Measurements from ENCODE around the gene CDC40.
"Not testable (repeated sequence)": the region's sequence is repeated elsewhere in the genome, so short reads cannot be mapped to it uniquely, and the experiment has no call there.

Gene CDC40

DNA sequence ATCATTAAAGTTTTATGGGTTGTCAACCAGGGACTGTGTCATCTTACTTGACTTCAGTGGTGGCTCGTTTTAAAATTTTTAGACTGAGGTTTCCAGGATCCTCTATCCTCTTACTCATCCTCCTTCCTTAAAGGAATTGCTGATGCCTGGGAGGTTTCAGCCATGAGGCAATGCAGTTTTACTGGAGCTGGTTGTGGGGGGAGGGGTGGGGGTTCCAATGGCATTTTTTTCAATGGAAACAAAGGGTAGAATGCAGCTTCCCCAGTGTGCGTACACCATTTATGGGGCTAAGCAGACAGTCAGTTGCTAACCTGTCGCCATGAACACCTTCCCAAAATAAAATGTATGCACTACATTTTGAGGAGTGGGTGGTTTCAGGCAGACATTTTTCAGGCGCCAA lies 89.9 kb downstream of the CDC40 start:
- DNase-seq (ENCODE audit: low read depth in 2 of 2), result no peak

DNA sequence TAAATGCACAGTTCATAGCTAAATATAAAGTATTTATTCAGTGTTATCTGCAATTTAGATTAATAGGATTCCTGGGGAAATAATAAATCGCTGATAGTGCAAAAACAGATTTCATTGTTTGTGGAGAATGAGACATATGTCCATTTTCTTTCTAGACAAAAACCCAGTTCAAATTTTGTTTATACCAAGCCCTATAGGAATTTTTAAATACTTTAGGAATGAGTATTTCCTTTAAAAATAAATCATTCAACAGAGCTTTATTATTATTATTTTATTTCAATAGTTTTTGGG lies 91.5 kb downstream of the CDC40 start:
- no peak for DNase-seq (ENCODE audit: low read depth in 2 of 2)

DNA sequence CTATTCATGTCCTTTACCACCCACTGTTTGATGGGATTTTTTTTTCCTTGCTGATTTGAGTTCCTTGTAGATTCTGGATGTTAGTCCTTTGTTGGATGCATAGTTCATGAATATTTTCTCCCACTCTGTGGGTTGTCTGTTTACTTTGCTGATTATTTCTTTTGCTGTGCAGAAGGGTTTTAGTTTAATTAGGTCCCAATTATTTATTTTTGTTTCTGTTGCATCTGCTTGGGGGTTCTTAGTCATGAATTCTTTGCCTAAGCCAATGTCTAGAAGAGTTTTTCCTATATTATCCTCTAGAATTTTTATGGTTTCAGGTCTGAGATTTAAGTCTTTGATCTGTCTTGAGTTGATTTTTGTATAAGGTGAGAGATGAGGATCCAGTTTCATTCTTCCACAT lies 92.6 kb downstream of the CDC40 start:
- not testable (repeated sequence) for DNase-seq (ENCODE audit: low read depth in 2 of 2)

DNA sequence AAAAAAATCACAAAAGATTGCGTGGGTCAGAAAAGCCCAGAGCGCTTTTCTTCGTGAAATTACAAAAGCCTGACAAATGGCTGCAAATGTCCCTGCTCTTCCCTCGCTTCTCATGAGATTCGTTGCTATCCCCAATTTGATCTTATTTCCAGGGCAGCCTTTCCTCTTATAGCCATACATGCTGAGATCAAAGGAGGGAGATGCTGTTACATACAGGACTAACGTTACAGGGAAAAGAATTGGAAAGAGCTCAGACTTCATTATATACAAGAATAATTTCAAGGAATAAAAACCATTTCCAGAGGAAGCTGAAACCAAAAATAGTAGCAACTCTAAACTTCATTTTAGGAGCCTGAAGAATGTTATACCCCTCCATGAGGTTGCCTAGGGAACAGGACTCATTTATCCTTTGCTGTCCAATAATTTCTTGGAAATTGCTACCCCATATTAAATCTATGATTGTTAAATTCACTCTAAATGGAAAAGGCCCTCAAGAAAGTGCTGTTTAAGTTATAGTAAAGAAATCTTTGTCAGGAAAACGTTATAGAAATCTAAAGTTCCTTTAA lies 97.0 kb downstream of the CDC40 start:
- no peak for DNase-seq (ENCODE audit: low read depth in 2 of 2)
